GM12878 (cell line): ENCODE results near the gene BRCA2. TPM values are rescaled to one million over a fixed set of nuclear protein-coding genes. Genes with fewer than 3 reads are reported as not detected.

Experiments used
- ATAC-seq: fragments of 200-7000 bp; cut with Tn5 transposase; 3 replicates; pipeline ENCODE4 v1.9.1; 2020; ENCODE audit warnings: mild to moderate bottlenecking, moderate library complexity
- BruUV-seq: library from RNA; stranded (reverse); fragments of 400-500 nt; replicated peaks from 2 replicates; lab custom pipeline; 2021; lab: Mats Ljungman, UMichigan
- CTCF ChIA-PET: fragments of 300-600 bp; sonication (Branson Sonifier 250); formaldehyde crosslinking; extraction: SDS; loops from one replicate; lab custom pipeline; 2021; ENCODE audit warnings: inconsistent platforms; lab: Yijun Ruan, JAX
- POLR2A ChIA-PET: fragments of 350-600 bp; formaldehyde crosslinking; extraction: SDS; loops from one replicate; lab custom pipeline; 2021; ENCODE audit warnings: inconsistent platforms; lab: Charles Lee
- RAD21 ChIA-PET: fragments of 300-600 bp; sonication (Branson Sonifier 250); formaldehyde crosslinking; loops from one replicate; lab custom pipeline; 2023; ENCODE audit warnings: antibody characterized with exemption; ENCODE audit not compliant: unreplicated experiment; lab: Charles Lee
- SMC1A ChIA-PET: fragments of 300-600 bp; sonication (Branson Sonifier 250); formaldehyde crosslinking; loops from one replicate; lab custom pipeline; 2023; ENCODE audit not compliant: unreplicated experiment, uncharacterized antibody; lab: Charles Lee
- DNase-seq: peaks from one replicate; pipeline ENCODE4 v3.0.0-alpha.2; 2011; ENCODE audit warnings: low read depth, low spot score
- FAIRE-seq: peaks from 3 replicates; lab custom pipeline; 2011; peaks lifted over from hg19 to GRCh38; lab: Jason Lieb, UNC
- H2AFZ ChIP-seq: 2 replicates; pipeline ENCODE4 v1.6.0; 2011; ENCODE audit warnings: low read depth, low read length, control low read depth; ENCODE audit not compliant: control insufficient read depth
- H3K27ac ChIP-seq: 2 replicates; pipeline ENCODE4 v1.5.1; 2011; ENCODE audit warnings: control low read depth; ENCODE audit not compliant: control insufficient read depth, insufficient read depth
- H3K27me3 ChIP-seq, 2 experiments: replicated peaks in 1 of 2; 2 replicates each; pipeline versions ENCODE4 v1.6.0 to v1.6.1; 2011; ENCODE audit warnings: low read length in 1 of 2; ENCODE audit not compliant: control insufficient read depth in 2 of 2, insufficient read depth in 2 of 2
- H3K36me3 ChIP-seq, 2 experiments: 2 replicates each; pipeline ENCODE4 v1.5.1; 2011; ENCODE audit warnings: low read length in 1 of 2; ENCODE audit not compliant: control insufficient read depth in 2 of 2, insufficient read depth in 2 of 2
- H3K4me1 ChIP-seq: 2 replicates; pipeline ENCODE4 v1.6.1; 2011; ENCODE audit warnings: mild to moderate bottlenecking, low read length, moderate library complexity, mixed read lengths; ENCODE audit not compliant: control insufficient read depth, insufficient read depth
- H3K4me2 ChIP-seq: 2 replicates; pipeline ENCODE4 v1.6.0; 2011; ENCODE audit warnings: control low read depth; ENCODE audit not compliant: control insufficient read depth, insufficient read depth
- H3K4me3 ChIP-seq: fragments of 200-600 bp; sonication (generic); 2 replicates; pipeline ENCODE4 v1.5.1; 2016
- H3K79me2 ChIP-seq: 2 replicates; pipeline ENCODE4 v1.6.0; 2011; ENCODE audit warnings: low read length; ENCODE audit not compliant: control insufficient read depth, insufficient read depth
- H3K9ac ChIP-seq: 2 replicates; pipeline ENCODE4 v1.8.0; 2011; ENCODE audit warnings: low read length, control low read depth, mixed read lengths; ENCODE audit not compliant: control insufficient read depth, insufficient read depth
- H3K9me3 ChIP-seq: replicated peaks from 3 replicates; pipeline ENCODE4 v1.5.1; 2011; ENCODE audit warnings: mild to moderate bottlenecking, low read length; ENCODE audit not compliant: control insufficient read depth, insufficient read depth
- H4K20me1 ChIP-seq: 2 replicates; pipeline ENCODE4 v1.6.0; 2011; ENCODE audit not compliant: control insufficient read depth, insufficient read depth
- CREM ChIP-seq: IDR thresholded peaks from 2 replicates; pipeline ENCODE4 v1.6.1; 2014; ENCODE audit warnings: antibody characterized with exemption, low read depth
- MYC ChIP-seq: IDR thresholded peaks from 2 replicates; pipeline ENCODE4 v1.6.1; 2011; ENCODE audit warnings: mild to moderate bottlenecking, low read length, moderate library complexity, inconsistent platforms; ENCODE audit not compliant: insufficient read depth, insufficient replicate concordance, insufficient read length, severe bottlenecking
- PAX5 ChIP-seq: IDR thresholded peaks from 2 replicates; pipeline ENCODE4 v1.6.1; 2011; ENCODE audit warnings: low read depth, low read length, borderline replicate concordance
- PBX3 ChIP-seq: IDR thresholded peaks from 2 replicates; pipeline ENCODE4 v1.6.1; 2011; ENCODE audit warnings: mild to moderate bottlenecking, low read depth, low read length, moderate library complexity; ENCODE audit not compliant: insufficient replicate concordance
- SIN3A ChIP-seq: IDR thresholded peaks from 2 replicates; pipeline ENCODE4 v1.6.1; 2012; ENCODE audit warnings: low read depth, low read length, improper control_type of control experiment
- ZNF274 ChIP-seq: IDR thresholded peaks from one replicate; pipeline ENCODE4 v1.8.0; 2011; ENCODE audit not compliant: insufficient read length, insufficient read depth
- ZNF622 ChIP-seq: fragments of 450-650 bp; IDR thresholded peaks from 2 replicates; pipeline ENCODE4 v1.6.1; 2017; ENCODE audit warnings: mild to moderate bottlenecking, inconsistent platforms
- WGBS: methylation state at CpG from one replicate; pipeline ENCODE4 v1.1.6; 2016; ENCODE audit warnings: low lambda C conversion rate; ENCODE audit not compliant: insufficient replicate concordance, insufficient coverage; ENCODE audit errors: missing lambda C conversion rate; 5-methylcytosine and 5-hydroxymethylcytosine counted together
- in situ Hi-C: fragments of 300-500 bp; cut with MboI; formaldehyde crosslinking; loops from 9 replicates; pipeline ENCODE4 v1.14.3; 2018; ENCODE audit warnings: mixed read lengths
- intact Hi-C: fragments of 100-400 bp; cut with micrococcal nuclease; formaldehyde crosslinking; loops from one replicate; pipeline ENCODE4 v1.14.2; 2022; ENCODE audit not compliant: unreplicated experiment
- polyA plus RNA-seq, 11 experiments: library from polyadenylated mRNA; depleted of rRNA in 4 of 11; unstranded in 6 of 11; stranded (reverse) in 5 of 11; fragments of >200 nt; fragmentation: Nextera tagmentation in 4 of 11; fragmentation: Illumina TruSeq in 1 of 11; extraction: Ambion mirVana in 4 of 11; extraction: Trizol in 1 of 11; gene quantifications; 1 replicate in 1 of 11; 2 replicates in 10 of 11; pipeline versions ENCODE4 v1.2.1 to v1.2.3, GENCODE V29; 2011 to 2016; ENCODE audit warnings: inconsistent platforms in 2 of 11, missing spikeins in 2 of 11, low read depth in 1 of 11
- total RNA-seq, 4 experiments: library from RNA; depleted of rRNA in 3 of 4; stranded (reverse); fragments of >200 nt in 3 of 4; fragmentation: Illumina TruSeq in 1 of 4; extraction: Trizol in 1 of 4; gene quantifications; 2 replicates each; pipeline versions ENCODE4 v1.2.1 to v1.2.3, GENCODE V29; 2013 to 2021

BRCA2 gene
- total and polyA plus RNA-seq, 10 of the 15 experiments (the other 5 are each of a cell fraction or from before 2014, with no cell fraction given): 7.6 to 42.2 (median 23.9) TPM

- intact Hi-C loops: no loop called here
- RAD21 ChIA-PET: interaction anchor here (1.0 to 1.5 kb wide), 3 partner anchors 127 to 292 kb away, joined by 3 read pairs; no protein-coding TSS in a partner anchor
- Histone ChIP-seq H3K4me1 (peaks cover 15% of the 10 kb centered on the region), H4K20me1 (no peaks in the 10 kb centered on the region), H3K9me3 (no peaks in the 10 kb centered on the region), H3K27ac (no peak overlapping the region), H3K9ac (no peak overlapping the region), H3K36me3 (no peaks in the 10 kb centered on the region), H2AFZ (no peak overlapping the region), H3K4me2 (no peak overlapping the region), H3K79me2 (no peaks in the 10 kb centered on the region), H3K4me3 (no peak overlapping the region), H3K27me3 (no peaks in the 10 kb centered on the region)
- WGBS: 95% methylated on average over 2 of the region's 2 CpGs
- in situ Hi-C loops: loop anchor here (25.0 kb wide), 1 partner anchor 1092 kb away; no protein-coding TSS in a partner anchor
- ATAC-seq (no peak), FAIRE-seq (no peak), DNase-seq (no peak)
- POLR2A ChIA-PET: interaction anchor here (1.4 kb wide), 1 partner anchor 130 kb away, joined by 3 read pairs; the partner anchor contains the start of genes BRCA2 and ZAR1L
- SMC1A ChIA-PET: interaction anchor here (0.6 to 2.1 kb wide), 8 partner anchors 9 to 1860 kb away, joined by 3 to 10 read pairs (median 4); partner anchors contain the start of gene N4BP2L1
- CTCF ChIA-PET: interaction anchor here (0.8 to 2.4 kb wide), 9 partner anchors 9 to 177 kb away, joined by 3 to 10 read pairs (median 3); partner anchors contain the start of gene N4BP2L2
- BruUV-seq: no TSS peak
- TF ChIP-seq ZNF622 (no peak), SIN3A (no peak), ZNF274 (no peak), MYC (no peak), PBX3 (no peak), CREM (no peak), PAX5 (no peak)
Observed at GRCh38 chr13:32445461-32445860, 130.2 kb downstream of the BRCA2 start.
